SK-N-SH treated with all-trans-retinoic acid at 6 μM for 48 hours (cell line): ENCODE data around the gene ZNF385B.

Experiments used
- GLIS3 ChIP-seq: fragments of 250-450 bp; sonication (Bioruptor Pico); IDR thresholded peaks from 2 replicates; pipeline ENCODE4 v1.5.0; 2020; ENCODE audit warnings: mild to moderate bottlenecking, moderate library complexity
- TF ChIP-seq, protein P1 (sequence below): fragments of 250-450 bp; sonication (Bioruptor Pico); IDR thresholded peaks from 2 replicates; pipeline ENCODE4 v1.8.0; 2020; ENCODE audit warnings: mild to moderate bottlenecking, moderate library complexity, borderline replicate concordance

GRCh38 chr2:179685146-179685545, 176.3 kb downstream of the ZNF385B start:
- no peak for TF ChIP-seq GLIS3 (CRISPR knock-in tag)
- TF ChIP-seq, protein P1, sequence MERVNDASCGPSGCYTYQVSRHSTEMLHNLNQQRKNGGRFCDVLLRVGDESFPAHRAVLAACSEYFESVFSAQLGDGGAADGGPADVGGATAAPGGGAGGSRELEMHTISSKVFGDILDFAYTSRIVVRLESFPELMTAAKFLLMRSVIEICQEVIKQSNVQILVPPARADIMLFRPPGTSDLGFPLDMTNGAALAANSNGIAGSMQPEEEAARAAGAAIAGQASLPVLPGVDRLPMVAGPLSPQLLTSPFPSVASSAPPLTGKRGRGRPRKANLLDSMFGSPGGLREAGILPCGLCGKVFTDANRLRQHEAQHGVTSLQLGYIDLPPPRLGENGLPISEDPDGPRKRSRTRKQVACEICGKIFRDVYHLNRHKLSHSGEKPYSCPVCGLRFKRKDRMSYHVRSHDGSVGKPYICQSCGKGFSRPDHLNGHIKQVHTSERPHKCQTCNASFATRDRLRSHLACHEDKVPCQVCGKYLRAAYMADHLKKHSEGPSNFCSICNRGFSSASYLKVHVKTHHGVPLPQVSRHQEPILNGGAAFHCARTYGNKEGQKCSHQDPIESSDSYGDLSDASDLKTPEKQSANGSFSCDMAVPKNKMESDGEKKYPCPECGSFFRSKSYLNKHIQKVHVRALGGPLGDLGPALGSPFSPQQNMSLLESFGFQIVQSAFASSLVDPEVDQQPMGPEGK (CRISPR knock-in tag): no peak
